Endothelial cell of umbilical vein (primary cell): ENCODE measurements around the gene SIM1. TPM values are rescaled to one million over a fixed set of nuclear protein-coding genes. Genes with fewer than 3 reads are reported as not detected.

Experiments used
- BruUV-seq: library from RNA; stranded (reverse); fragments of 400-500 nt; replicated peaks from 2 replicates; lab custom pipeline; 2021; lab: Mats Ljungman, UMichigan
- CTCF ChIA-PET: fragments of 300-600, 350-600 bp; sonication (Branson Sonifier 250); formaldehyde crosslinking; loops from one replicate; lab custom pipeline; 2021; ENCODE audit warnings: antibody characterized with exemption, inconsistent platforms; lab: Charles Lee
- POLR2A ChIA-PET: fragments of 300-600, 350-600 bp; sonication (Branson Sonifier 250); formaldehyde crosslinking; loops from one replicate; lab custom pipeline; 2021; ENCODE audit warnings: antibody characterized with exemption, inconsistent platforms; lab: Charles Lee
- DNase-seq: peaks from one replicate; pipeline ENCODE4 v3.0.0-alpha.2; 2011; ENCODE audit warnings: low read depth, low spot score
- FAIRE-seq: peaks from 2 replicates; lab custom pipeline; 2011; peaks lifted over from hg19 to GRCh38; lab: Jason Lieb, UNC
- H2AFZ ChIP-seq: 2 replicates; pipeline ENCODE4 v1.6.0; 2012; ENCODE audit warnings: low read depth, low read length, control low read depth, inconsistent platforms
- H3K27ac ChIP-seq: 2 replicates; pipeline ENCODE4 v1.5.1; 2011; ENCODE audit warnings: low read depth, mild to moderate bottlenecking, control low read depth, low read length, moderate library complexity; ENCODE audit not compliant: insufficient read depth
- H3K27me3 ChIP-seq, 2 experiments: 2 replicates each; pipeline versions ENCODE4 v1.6.0 to v1.6.1; 2011; ENCODE audit warnings: low read length in 2 of 2, mixed read lengths in 1 of 2; ENCODE audit not compliant: control insufficient read depth in 2 of 2, insufficient read depth in 2 of 2
- H3K36me3 ChIP-seq, 2 experiments: 2 replicates in 1 of 2; 3 replicates in 1 of 2; pipeline ENCODE4 v1.5.1; 2011; ENCODE audit warnings: low read length in 2 of 2, mild to moderate bottlenecking in 1 of 2, moderate library complexity in 1 of 2; ENCODE audit not compliant: control insufficient read depth in 2 of 2, insufficient read depth in 2 of 2; ENCODE audit errors: extremely low read depth in 1 of 2
- H3K4me1 ChIP-seq: 3 replicates; pipeline ENCODE4 v1.5.1; 2011; ENCODE audit warnings: mild to moderate bottlenecking, low read length; ENCODE audit not compliant: control insufficient read depth, insufficient read depth; ENCODE audit errors: extremely low read depth
- H3K4me2 ChIP-seq: 2 replicates; pipeline ENCODE4 v1.6.1; 2011; ENCODE audit warnings: low read length, control low read depth, mixed read lengths; ENCODE audit not compliant: insufficient read depth
- H3K4me3 ChIP-seq, 3 experiments: fragments of 200-600 bp in 1 of 3; sonication (generic), shearing (Covaris generic) in 1 of 3; replicated peaks in 1 of 3; 2 replicates each; pipeline ENCODE4 v1.5.1; 2011 to 2016; ENCODE audit warnings: control low read depth in 3 of 3, low read length in 3 of 3, mild to moderate bottlenecking in 2 of 3, inconsistent platforms in 1 of 3, low read depth in 1 of 3, moderate library complexity in 1 of 3; ENCODE audit not compliant: insufficient read depth in 1 of 3
- H3K79me2 ChIP-seq: 2 replicates; pipeline ENCODE4 v1.6.0; 2012; ENCODE audit warnings: low read length, inconsistent platforms; ENCODE audit not compliant: control insufficient read depth, insufficient read depth
- H3K9ac ChIP-seq: replicated peaks from 2 replicates; pipeline ENCODE3; 2011; ENCODE audit warnings: low read length, control low read depth; ENCODE audit not compliant: insufficient read depth; ENCODE audit errors: extremely low read depth
- H3K9me1 ChIP-seq: replicated peaks from 3 replicates; pipeline ENCODE4 v1.6.0; 2011; ENCODE audit warnings: mild to moderate bottlenecking, low read length; ENCODE audit not compliant: control insufficient read depth, insufficient read depth; ENCODE audit errors: extremely low read depth
- H3K9me3 ChIP-seq: replicated peaks from 2 replicates; pipeline ENCODE4 v1.5.1; 2012; ENCODE audit warnings: low read length, inconsistent platforms; ENCODE audit not compliant: control insufficient read depth, insufficient read depth
- H4K20me1 ChIP-seq: replicated peaks from 2 replicates; pipeline ENCODE3; 2011; ENCODE audit warnings: mild to moderate bottlenecking, low read length; ENCODE audit not compliant: control insufficient read depth, insufficient read depth; ENCODE audit errors: extremely low read depth
- EZH2 ChIP-seq: IDR thresholded peaks from 2 replicates; pipeline ENCODE4 v1.6.1; 2012; ENCODE audit warnings: borderline replicate concordance, low read depth, mild to moderate bottlenecking, moderate library complexity, low read length, inconsistent platforms; ENCODE audit not compliant: severe bottlenecking
- FOS ChIP-seq: IDR thresholded peaks from 2 replicates; pipeline ENCODE4 v1.6.1; 2011; ENCODE audit warnings: mild to moderate bottlenecking, low read length, moderate library complexity, borderline replicate concordance; ENCODE audit not compliant: insufficient read depth
- GATA2 ChIP-seq: IDR thresholded peaks from 2 replicates; pipeline ENCODE4 v1.7.0; 2011; ENCODE audit warnings: low read depth, mild to moderate bottlenecking, moderate library complexity, mixed read lengths, low read length; ENCODE audit not compliant: insufficient read length, insufficient read depth
- JUN ChIP-seq: IDR thresholded peaks from 2 replicates; pipeline ENCODE4 v1.6.1; 2011; ENCODE audit warnings: borderline replicate concordance, low read depth; ENCODE audit not compliant: insufficient read length, insufficient read depth
- MYC ChIP-seq: IDR thresholded peaks from one replicate; pipeline ENCODE4 v1.6.1; 2011; ENCODE audit warnings: mild to moderate bottlenecking, low read depth, low read length
- POLR2A ChIP-seq: IDR thresholded peaks from 2 replicates; pipeline ENCODE4 v1.6.1; 2012; ENCODE audit warnings: low read depth, mild to moderate bottlenecking, control low read depth, low read length
- POLR2AphosphoS5 ChIP-seq: IDR thresholded peaks from 2 replicates; pipeline ENCODE4 v1.6.1; 2012; ENCODE audit warnings: low read depth, mild to moderate bottlenecking, control low read depth, low read length, moderate library complexity; ENCODE audit not compliant: insufficient read depth
- dilution Hi-C: fragments of 300-500 bp; cut with MboI; formaldehyde crosslinking; loops from one replicate; pipeline ENCODE4 v1.15.0; 2019; ENCODE audit warnings: low sequenced_read_pairs; ENCODE audit not compliant: extremely low pct_ligation_motif_present
- intact Hi-C: fragments of 100-400 bp; cut with micrococcal nuclease; formaldehyde crosslinking; loops from one replicate; pipeline ENCODE4 v1.10.0; 2022
- polyA plus RNA-seq, 4 experiments: library from polyadenylated mRNA; depleted of rRNA in 3 of 4; stranded (reverse) in 3 of 4; unstranded in 1 of 4; fragments of >200 nt; gene quantifications; 2 replicates each; pipeline versions ENCODE4 v1.2.1 to v1.2.3, GENCODE V29; 2011 to 2012; ENCODE audit warnings: missing spikeins in 1 of 4
- total RNA-seq: library from RNA; stranded (reverse); gene quantifications from 2 replicates; pipeline ENCODE4 v1.2.3, GENCODE V29; 2021
- TF ChIP-seq, protein P1 (sequence below): IDR thresholded peaks from 2 replicates; pipeline ENCODE4 v1.6.1; 2011; ENCODE audit not compliant: insufficient read depth, insufficient read length
- TF ChIP-seq, protein P2 (sequence below), 2 donors: IDR thresholded peaks; 1 replicate in 1 of 2; 2 replicates in 1 of 2; pipeline ENCODE4 v1.5.1; 2011; ENCODE audit warnings: low read length in 2 of 2, mild to moderate bottlenecking in 2 of 2, moderate library complexity in 2 of 2, control low read depth in 1 of 2, inconsistent platforms in 1 of 2, low read depth in 1 of 2; ENCODE audit not compliant: insufficient read depth in 1 of 2; ENCODE audit errors: extremely low read depth in 1 of 2

The SIM1 gene
- total and polyA plus RNA-seq, 2 donors (not counting 3 experiments of a cell fraction or from before 2014, with no cell fraction given): 0.14 to 0.29 TPM

DNA sequence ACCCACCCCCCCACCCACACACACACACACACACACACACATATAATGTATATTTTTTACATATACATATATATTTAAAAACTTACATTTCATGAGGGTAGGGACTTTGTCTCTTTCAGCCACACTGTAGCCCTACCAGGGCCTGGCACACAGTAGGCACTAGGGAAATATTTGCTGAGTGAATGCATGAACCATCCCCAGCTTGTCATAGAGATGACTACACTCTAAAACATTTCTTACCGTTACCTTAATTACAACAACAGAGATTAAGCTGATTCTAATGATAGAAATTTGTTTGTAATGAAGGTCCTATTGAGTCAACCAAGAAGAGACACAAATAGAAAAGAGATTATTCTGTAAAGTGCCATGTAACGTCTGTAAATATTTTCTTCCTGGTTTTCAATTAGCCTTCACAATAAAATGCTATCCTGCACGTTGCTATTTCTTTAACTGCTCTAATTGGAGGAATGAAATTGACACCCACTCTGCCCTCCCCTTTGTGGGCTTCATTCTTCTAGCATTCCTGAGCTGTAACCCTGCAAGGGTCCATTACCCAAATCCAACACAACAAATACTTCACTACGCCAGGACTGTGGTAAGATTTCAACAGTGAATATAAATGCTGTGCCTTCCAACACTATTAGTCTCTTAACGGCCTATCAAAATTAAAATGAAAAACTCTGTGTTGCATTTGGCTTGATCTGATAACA lies 30.8 kb downstream of the SIM1 start:
- DNase-seq: no peak
- Histone ChIP-seq H3K9ac (no peak overlapping the region), H3K36me3 (no peaks in the 10 kb centered on the region), H2AFZ (no peak overlapping the region), H3K4me2 (no peak overlapping the region), H3K9me3 (no peaks in the 10 kb centered on the region), H3K27ac (no peak overlapping the region), H3K4me1 (no peaks in the 10 kb centered on the region), H3K9me1 (no peaks in the 10 kb centered on the region), H3K27me3 (no peaks in the 10 kb centered on the region), H3K79me2 (no peaks in the 10 kb centered on the region), H3K4me3 (no peak overlapping the region), H4K20me1 (no peaks in the 10 kb centered on the region)
- dilution Hi-C loops: no loop called here
- BruUV-seq: no TSS peak
- ChIA-PET CTCF (interaction anchor here (1.6 kb wide), 1 partner anchor 257 kb away, joined by 3 read pairs; no protein-coding TSS in a partner anchor), POLR2A (no interaction called here)
- no peak for FAIRE-seq
- TF ChIP-seq POLR2A (no peak), GATA2 (no peak), JUN (no peak), FOS (no peak), EZH2 (no peak), POLR2AphosphoS5 (no peak), MYC (no peak)
- TF ChIP-seq, protein P1, sequence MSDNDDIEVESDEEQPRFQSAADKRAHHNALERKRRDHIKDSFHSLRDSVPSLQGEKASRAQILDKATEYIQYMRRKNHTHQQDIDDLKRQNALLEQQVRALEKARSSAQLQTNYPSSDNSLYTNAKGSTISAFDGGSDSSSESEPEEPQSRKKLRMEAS: no peak
- TF ChIP-seq, protein P2, sequence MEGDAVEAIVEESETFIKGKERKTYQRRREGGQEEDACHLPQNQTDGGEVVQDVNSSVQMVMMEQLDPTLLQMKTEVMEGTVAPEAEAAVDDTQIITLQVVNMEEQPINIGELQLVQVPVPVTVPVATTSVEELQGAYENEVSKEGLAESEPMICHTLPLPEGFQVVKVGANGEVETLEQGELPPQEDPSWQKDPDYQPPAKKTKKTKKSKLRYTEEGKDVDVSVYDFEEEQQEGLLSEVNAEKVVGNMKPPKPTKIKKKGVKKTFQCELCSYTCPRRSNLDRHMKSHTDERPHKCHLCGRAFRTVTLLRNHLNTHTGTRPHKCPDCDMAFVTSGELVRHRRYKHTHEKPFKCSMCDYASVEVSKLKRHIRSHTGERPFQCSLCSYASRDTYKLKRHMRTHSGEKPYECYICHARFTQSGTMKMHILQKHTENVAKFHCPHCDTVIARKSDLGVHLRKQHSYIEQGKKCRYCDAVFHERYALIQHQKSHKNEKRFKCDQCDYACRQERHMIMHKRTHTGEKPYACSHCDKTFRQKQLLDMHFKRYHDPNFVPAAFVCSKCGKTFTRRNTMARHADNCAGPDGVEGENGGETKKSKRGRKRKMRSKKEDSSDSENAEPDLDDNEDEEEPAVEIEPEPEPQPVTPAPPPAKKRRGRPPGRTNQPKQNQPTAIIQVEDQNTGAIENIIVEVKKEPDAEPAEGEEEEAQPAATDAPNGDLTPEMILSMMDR (IDR thresholded peaks at IDR 0.05; ENCODE audit: extremely low read depth in 1 of 2, insufficient read depth in 1 of 2, low read depth in 1 of 2, low read length in 2 of 2): no peak
- intact Hi-C loops: no loop called here
